ENCODE measurements around the gene ERRFI1.
"Not testable (repeated sequence)": the region's sequence is repeated elsewhere in the genome, so short reads cannot be mapped to it uniquely, and the experiment has no call there.

ERRFI1 gene

GRCh38 chr1:8026153-8026975 is at the start of gene ERRFI1:
Gene ERRFI1, minus strand, starts transcription at chr1:8026309. Its CDS starts 10,690 bp downstream, at chr1:8015619.
- H3K4me3 ChIP-seq (ENCODE audit: low read length) = peak within 1 kb of the TSS; percentile 57
- TF ChIP-seq ZNF274 (IDR thresholded peaks at IDR 0.05; ENCODE audit: low read depth, low read length) = no peak

DNA sequence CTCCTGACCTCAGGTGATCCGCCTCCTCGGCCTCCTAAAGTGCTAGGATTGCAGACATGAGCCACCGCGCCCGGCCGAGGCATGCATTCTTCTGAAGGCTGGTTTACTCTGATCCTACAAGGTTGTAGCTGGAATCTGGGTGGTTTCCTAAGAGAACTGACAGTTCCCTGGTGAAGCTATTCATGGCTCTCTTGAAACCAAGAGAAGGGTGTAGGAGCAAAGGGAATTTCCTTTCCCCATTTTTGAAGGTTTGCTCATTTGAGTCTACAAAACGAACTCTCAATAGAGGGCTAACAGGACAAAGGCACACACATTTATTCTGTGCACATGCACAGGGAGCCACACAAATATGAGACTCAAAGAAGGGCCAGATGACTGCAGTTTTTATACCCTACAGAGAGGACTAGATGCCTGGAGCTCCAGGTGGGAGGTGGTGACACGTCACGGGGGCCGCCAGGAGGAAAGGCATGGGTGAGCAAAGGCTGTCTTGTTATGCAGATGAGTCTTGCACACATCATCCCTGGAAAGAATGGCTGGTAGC is 49.5 kb upstream of the ERRFI1 start:
- no peak overlapping the region for H3K4me3 ChIP-seq (ENCODE audit: low read length)
- TF ChIP-seq ZNF274 (IDR thresholded peaks at IDR 0.05; ENCODE audit: low read depth, low read length) = no peak

DNA sequence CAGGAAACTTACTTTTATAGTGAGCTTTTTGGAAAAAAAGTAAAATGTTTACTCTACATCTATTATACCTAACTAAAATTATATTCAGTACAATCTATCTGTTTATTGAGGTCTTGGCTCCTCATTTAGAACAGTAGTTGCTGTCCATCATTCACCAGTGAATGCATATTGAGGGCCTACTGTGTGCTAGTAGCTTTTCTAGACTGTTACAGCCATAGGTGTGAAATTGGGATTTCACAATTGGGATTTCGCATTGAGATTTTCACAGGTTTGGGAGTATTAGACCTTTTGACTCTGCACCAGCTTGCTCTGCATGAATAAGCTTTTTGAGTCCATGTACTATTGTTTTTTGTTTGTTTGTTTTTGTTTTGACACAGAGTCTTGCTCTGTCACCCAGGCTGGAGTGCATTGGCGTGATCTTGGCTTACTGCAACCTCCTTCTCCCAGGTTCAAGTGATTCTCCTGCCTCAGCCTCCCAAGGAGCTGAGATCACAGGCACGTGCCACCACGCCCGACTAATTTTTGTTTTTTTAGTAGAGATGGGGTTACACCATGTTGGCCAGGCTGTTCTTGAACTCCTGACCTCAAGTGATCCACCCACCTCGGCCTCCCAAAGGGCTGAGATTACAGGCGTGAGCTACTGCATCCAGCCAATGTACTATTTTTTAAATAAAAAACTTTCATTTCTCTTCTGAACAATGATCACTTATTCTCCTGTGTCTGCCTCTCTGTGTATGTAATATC is 47.2 kb upstream of the ERRFI1 start:
- TF ChIP-seq ZNF274 (IDR thresholded peaks at IDR 0.05; ENCODE audit: low read depth, low read length) = no peak
- no peak overlapping the region for H3K4me3 ChIP-seq (ENCODE audit: low read length)

DNA sequence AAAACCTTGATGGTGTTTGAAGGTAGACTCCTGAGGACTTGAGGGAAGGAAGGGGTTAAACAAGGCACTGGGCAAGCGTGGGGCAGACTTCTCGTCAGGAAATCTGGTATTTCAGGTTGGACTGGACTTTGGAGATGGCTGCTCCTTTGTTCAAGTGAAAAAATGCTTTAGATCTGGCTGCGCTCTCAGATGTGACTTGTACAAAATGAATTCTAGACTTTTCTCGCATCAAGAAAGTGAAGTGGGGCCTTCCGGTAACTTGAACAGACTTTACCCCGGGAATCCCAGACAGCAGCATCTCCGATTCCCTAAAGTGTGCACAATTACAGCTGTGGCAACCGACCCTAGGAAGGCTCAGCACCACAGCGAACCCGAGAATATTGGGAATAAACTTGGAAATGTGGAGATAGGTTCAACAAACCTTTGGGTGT is 44.3 kb upstream of the ERRFI1 start:
- no peak overlapping the region for H3K4me3 ChIP-seq (ENCODE audit: low read length)

GRCh38 chr1:8069614-8070320 is 43.7 kb upstream of the ERRFI1 start:
- H3K4me3 ChIP-seq (ENCODE audit: low read length) = not testable (repeated sequence)

More for the DNA sequence above, 44.3 kb upstream of the ERRFI1 start:
- TF ChIP-seq ZNF274 (IDR thresholded peaks at IDR 0.05; ENCODE audit: low read depth, low read length) = no peak

- H3K4me3 ChIP-seq (ENCODE audit: low read length) = no peak overlapping the region
- TF ChIP-seq ZNF274 (IDR thresholded peaks at IDR 0.05; ENCODE audit: low read depth, low read length) = no peak
These were observed 39.3 kb upstream of the ERRFI1 start for GRCh38 chr1:8065369-8065768.

DNA sequence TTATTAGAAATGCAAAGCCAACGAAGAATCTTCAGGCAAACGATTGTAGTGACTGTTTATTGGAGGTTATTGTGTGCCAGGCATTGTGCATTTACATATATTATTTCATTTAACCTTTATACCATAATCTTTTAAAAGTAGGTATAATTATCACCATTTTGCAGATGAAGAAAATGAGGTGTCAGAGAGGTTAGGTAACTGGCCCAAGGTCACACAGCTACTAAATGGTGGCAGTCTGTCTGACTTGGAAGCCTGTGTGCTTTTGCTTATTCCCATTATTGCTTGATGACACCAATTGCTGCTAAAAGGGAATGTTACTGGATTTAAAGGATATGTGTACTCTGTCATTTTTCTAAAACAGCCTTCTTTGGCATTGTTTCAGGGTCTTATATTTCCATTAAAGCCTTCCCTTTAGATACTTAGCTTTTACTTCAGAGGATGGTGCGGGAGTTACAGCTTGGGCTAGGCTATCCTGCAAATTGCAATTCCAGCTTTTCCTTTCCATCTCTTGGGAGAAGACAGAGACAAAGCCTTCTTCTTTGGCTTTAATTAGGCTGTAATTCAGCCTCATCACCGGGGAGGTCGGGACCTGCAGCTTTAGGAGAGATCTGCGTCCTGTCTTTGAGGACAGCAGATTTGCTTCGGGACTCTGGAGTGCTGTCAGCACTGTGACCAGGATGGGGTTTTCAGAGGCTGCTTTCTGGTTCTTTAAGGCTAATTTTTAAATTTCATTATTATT is 37.4 kb upstream of the ERRFI1 start:
- TF ChIP-seq ZNF274 (IDR thresholded peaks at IDR 0.05; ENCODE audit: low read depth, low read length) = no peak
- no peak overlapping the region for H3K4me3 ChIP-seq (ENCODE audit: low read length)

DNA sequence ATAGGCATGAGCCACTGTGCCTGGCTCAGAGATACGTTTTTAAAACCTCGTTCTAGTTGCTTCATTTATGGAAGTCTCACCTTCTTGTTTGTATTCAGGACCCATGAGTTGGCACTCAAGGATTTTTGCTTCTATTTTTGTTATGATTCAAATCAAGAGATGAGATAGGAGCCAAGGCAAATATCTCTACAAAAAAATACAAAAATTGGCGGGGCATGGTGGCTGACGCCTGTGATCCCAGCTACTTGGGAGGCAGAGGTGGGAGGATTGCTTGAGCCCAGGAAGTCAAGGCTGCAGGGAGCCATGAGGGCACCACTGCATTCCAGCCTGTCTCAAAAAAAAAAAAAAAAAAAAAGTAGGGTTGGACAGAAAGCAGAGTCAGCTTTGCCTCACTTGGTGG is 36.8 kb upstream of the ERRFI1 start:
- TF ChIP-seq ZNF274 (IDR thresholded peaks at IDR 0.05; ENCODE audit: low read depth, low read length) = no peak
- H3K4me3 ChIP-seq (ENCODE audit: low read length) = no peak overlapping the region

- no peak for TF ChIP-seq ZNF274 (IDR thresholded peaks at IDR 0.05; ENCODE audit: low read depth, low read length)
- no peak overlapping the region for H3K4me3 ChIP-seq (ENCODE audit: low read length)
These were observed 35.7 kb upstream of the ERRFI1 start for GRCh38 chr1:8061673-8062386.

DNA sequence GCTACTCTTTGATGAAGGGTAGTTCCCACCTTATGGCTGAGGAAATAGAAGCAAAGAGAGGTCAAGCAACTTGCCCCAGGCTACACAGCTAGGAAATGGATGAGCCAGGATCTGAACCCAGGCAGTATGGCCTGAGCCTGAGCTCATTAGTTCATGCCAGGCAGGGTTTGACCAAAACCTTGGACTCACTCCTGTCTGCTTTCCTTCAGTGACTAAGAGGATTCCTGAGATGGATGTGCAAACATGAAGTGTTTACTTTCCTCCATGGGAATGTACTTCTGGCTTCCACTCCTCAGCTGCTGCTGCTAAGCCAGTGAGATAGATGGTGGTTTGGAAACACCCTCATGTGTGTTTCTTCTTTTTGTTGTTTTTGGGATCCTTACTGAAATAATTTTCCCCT is 35.1 kb upstream of the ERRFI1 start:
- no peak for TF ChIP-seq ZNF274 (IDR thresholded peaks at IDR 0.05; ENCODE audit: low read depth, low read length)
- H3K4me3 ChIP-seq (ENCODE audit: low read length) = no peak overlapping the region

DNA sequence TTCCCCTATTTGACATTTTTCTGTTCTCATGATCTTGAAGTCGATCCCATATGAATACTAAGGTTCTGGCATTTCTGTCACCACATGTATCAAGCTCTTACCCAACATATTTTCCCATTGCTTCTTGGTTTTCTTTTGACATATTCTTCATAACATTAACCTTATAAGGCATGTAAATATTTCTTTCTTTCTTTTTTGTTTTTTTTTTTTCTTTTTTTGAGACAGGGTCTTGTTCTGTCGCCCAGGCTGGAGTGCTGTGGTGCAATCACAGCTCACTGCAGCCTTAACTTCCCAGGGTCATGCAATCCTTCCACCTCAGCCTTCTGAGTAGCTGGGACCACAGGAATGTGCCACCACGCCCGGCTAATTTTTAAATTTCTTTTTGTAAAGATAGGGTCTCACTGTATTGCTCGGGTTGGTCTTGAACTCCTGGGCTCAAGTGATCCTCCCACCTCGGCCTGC is 33.1 kb upstream of the ERRFI1 start:
- no peak for TF ChIP-seq ZNF274 (IDR thresholded peaks at IDR 0.05; ENCODE audit: low read depth, low read length)
- no peak overlapping the region for H3K4me3 ChIP-seq (ENCODE audit: low read length)

DNA sequence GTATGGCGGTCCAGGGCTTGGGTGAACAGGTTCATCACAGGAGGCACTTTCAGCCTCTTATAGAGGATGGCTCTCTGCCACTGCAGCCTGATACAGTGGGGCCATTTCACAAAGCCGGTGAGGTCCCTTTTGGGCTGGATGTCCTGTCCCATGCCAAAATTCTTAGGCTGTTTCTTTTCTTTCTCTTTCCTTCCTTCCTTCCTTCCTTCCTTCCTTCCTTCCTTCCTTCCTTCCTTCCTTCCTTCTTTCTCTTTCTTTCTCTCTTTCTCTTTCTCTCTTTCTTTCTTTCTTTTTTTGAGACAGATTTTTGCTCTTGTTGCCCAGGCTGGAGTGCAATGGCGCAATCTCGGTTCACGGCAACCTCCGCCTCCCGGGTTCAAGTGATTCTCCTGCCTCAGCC is 31.7 kb upstream of the ERRFI1 start:
- H3K4me3 ChIP-seq (ENCODE audit: low read length) = not testable (repeated sequence)

- H3K4me3 ChIP-seq (ENCODE audit: low read length) = no peak overlapping the region
- no peak for TF ChIP-seq ZNF274 (IDR thresholded peaks at IDR 0.05; ENCODE audit: low read depth, low read length)
These were observed 29.9 kb upstream of the ERRFI1 start for GRCh38 chr1:8055973-8056372.
